Measurements from ENCODE around the gene HOMER3. TPM values are rescaled to one million over a fixed set of nuclear protein-coding genes. Genes with fewer than 3 reads are reported as not detected.
A peak's percentile ranks its signal among the peaks of the same experiment; 100 is the strongest.

Gene HOMER3
- total and polyA plus RNA-seq, 2 donors, result 10.1 to 34.0 TPM

DNA sequence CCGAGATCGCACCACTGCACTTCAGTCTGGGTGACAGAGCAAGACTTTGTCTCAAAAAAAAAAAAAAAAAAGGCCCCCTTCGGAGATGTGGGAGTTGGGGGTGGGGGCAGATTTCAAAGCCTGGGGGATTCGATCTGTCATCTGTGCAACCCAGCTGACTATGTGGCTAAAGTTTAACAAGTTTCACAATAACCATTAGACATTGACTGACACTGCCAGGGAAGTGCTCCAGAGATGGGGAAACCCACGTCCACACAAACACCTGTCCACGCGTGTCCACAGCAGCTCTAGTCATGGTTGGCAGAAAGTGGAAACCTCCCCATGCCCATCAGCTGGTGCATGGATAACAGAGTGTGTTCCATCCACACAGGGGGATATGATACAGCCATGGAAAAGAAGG lies 37.6 kb upstream of the HOMER3 start:
- no peaks in the 10 kb centered on the region for H3K9me3 ChIP-seq (ENCODE audit: control insufficient read depth in 2 of 2, insufficient read depth in 1 of 2, low read length in 1 of 2)
- DNase-seq (ENCODE audit: low read depth in 6 of 9, low spot score in 9 of 9), result no peak
- no peaks in the 10 kb centered on the region for H3K36me3 ChIP-seq (ENCODE audit: control insufficient read depth in 2 of 2, insufficient read depth in 2 of 2, low read length in 1 of 2)
- 90% methylated on average over 7 of the region's 7 CpGs for WGBS
- H3K27me3 ChIP-seq (ENCODE audit: control insufficient read depth in 2 of 2, insufficient read depth in 1 of 2, low read length in 1 of 2), result peaks cover 0 to 14% of the 10 kb centered on the region in 2 donors
- H3K27ac ChIP-seq (ENCODE audit: low read depth in 1 of 2, low read length in 1 of 2), result no peak overlapping the region
- H3K4me1 ChIP-seq (ENCODE audit: control insufficient read depth in 2 of 2, insufficient read depth in 2 of 2, low read length in 2 of 2), result no peaks in the 10 kb centered on the region
- no peak overlapping the region for H3K4me3 ChIP-seq (ENCODE audit: low read length in 2 of 2)

DNA sequence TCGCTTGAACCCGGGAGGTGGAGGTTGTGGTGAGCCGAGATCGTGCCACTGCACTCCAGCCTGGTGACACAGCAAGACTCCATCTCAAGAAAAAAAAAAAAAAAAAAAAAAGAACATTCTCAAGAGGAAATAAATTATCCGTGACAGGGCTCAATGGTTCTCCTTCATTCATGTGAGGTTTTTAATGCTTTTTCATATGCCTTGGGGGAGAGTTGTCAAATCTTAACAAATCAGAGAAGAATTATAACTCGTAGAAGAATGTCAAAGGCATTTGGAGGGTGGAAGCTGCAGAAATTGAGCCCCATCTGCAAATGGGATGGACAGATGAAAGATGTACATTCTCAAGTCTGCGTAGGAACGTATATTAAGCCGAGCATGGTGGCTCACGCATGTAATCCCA lies 34.9 kb upstream of the HOMER3 start:
- peaks cover 0 to 3% of the 10 kb centered on the region in 2 donors for H3K4me1 ChIP-seq (ENCODE audit: control insufficient read depth in 2 of 2, insufficient read depth in 2 of 2, low read length in 2 of 2)
- no peak for DNase-seq (ENCODE audit: low read depth in 6 of 9, low spot score in 9 of 9)
- 75% methylated on average over 10 of the region's 10 CpGs for WGBS
- peaks cover 0 to 6% of the 10 kb centered on the region in 2 donors for H3K27me3 ChIP-seq (ENCODE audit: control insufficient read depth in 2 of 2, insufficient read depth in 1 of 2, low read length in 1 of 2)
- no peaks in the 10 kb centered on the region for H3K36me3 ChIP-seq (ENCODE audit: control insufficient read depth in 2 of 2, insufficient read depth in 2 of 2, low read length in 1 of 2)
- no peak overlapping the region for H3K27ac ChIP-seq (ENCODE audit: low read depth in 1 of 2, low read length in 1 of 2)
- no peaks in the 10 kb centered on the region for H3K9me3 ChIP-seq (ENCODE audit: control insufficient read depth in 2 of 2, insufficient read depth in 1 of 2, low read length in 1 of 2)
- no peak overlapping the region for H3K4me3 ChIP-seq (ENCODE audit: low read length in 2 of 2)

DNA sequence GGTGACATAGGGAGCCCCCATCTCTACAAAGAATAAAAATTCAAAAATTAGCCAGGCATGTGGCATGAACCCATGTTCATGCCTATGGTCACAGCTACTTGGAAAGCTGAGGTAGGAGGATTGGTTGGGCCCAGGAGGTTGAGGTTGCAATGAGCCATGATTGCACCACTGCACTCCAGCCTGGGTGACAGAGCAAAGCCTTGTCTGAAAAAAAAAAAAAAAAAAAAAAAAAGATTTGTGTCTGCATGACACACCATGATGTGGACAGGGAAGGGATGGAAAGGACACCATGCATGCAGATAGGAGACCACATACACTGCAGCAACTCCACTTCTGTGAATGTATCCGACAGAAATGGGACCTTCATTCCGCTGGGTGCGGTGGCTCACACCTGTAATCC lies 34.0 kb upstream of the HOMER3 start:
- H3K9me3 ChIP-seq (ENCODE audit: control insufficient read depth in 2 of 2, insufficient read depth in 1 of 2, low read length in 1 of 2), result no peaks in the 10 kb centered on the region
- WGBS, result 100% methylated on average over 3 of the region's 3 CpGs
- H3K36me3 ChIP-seq (ENCODE audit: control insufficient read depth in 2 of 2, insufficient read depth in 2 of 2, low read length in 1 of 2), result no peaks in the 10 kb centered on the region
- no peak overlapping the region for H3K27ac ChIP-seq (ENCODE audit: low read depth in 1 of 2, low read length in 1 of 2)
- H3K4me3 ChIP-seq (ENCODE audit: low read length in 2 of 2), result no peak overlapping the region
- H3K27me3 ChIP-seq (ENCODE audit: control insufficient read depth in 2 of 2, insufficient read depth in 1 of 2, low read length in 1 of 2), result peaks cover 0 to 4% of the 10 kb centered on the region in 2 donors
- peaks cover 0 to 3% of the 10 kb centered on the region in 2 donors for H3K4me1 ChIP-seq (ENCODE audit: control insufficient read depth in 2 of 2, insufficient read depth in 2 of 2, low read length in 2 of 2)
- no peak for DNase-seq (ENCODE audit: low read depth in 6 of 9, low spot score in 9 of 9)

DNA sequence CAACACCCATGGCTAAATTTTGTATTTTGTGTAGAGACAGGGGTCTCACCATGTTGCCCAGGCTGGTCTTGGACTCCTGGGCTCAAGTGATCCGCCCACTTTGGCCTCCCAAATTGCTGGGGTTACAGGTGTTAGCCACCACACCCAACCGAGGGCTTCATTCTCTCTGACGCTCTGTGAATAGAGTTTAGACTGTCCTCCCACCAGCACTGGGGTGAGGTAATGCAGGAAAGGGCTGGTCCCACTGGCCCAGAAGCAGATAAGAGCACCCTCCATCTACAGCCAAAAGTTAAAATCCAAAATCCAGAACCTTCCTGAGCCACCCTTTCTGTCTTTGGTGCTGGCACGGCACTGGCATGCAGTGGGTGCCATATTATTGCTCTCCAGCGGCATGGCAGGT lies 31.8 kb upstream of the HOMER3 start:
- Histone ChIP-seq H3K9me3 (ENCODE audit: control insufficient read depth in 2 of 2, insufficient read depth in 1 of 2, low read length in 1 of 2) (no peaks in the 10 kb centered on the region), H3K27me3 (ENCODE audit: control insufficient read depth in 2 of 2, insufficient read depth in 1 of 2, low read length in 1 of 2) (peaks cover 0 to 2% of the 10 kb centered on the region in 2 donors), H3K4me1 (ENCODE audit: control insufficient read depth in 2 of 2, insufficient read depth in 2 of 2, low read length in 2 of 2) (peaks cover 0 to 3% of the 10 kb centered on the region in 2 donors), H3K27ac (ENCODE audit: low read depth in 1 of 2, low read length in 1 of 2) (no peak overlapping the region), H3K4me3 (ENCODE audit: low read length in 2 of 2) (no peak overlapping the region), H3K36me3 (ENCODE audit: control insufficient read depth in 2 of 2, insufficient read depth in 2 of 2, low read length in 1 of 2) (no peaks in the 10 kb centered on the region)
- no peak for DNase-seq (ENCODE audit: low read depth in 6 of 9, low spot score in 9 of 9)
- 95% methylated on average over 5 of the region's 5 CpGs for WGBS

DNA sequence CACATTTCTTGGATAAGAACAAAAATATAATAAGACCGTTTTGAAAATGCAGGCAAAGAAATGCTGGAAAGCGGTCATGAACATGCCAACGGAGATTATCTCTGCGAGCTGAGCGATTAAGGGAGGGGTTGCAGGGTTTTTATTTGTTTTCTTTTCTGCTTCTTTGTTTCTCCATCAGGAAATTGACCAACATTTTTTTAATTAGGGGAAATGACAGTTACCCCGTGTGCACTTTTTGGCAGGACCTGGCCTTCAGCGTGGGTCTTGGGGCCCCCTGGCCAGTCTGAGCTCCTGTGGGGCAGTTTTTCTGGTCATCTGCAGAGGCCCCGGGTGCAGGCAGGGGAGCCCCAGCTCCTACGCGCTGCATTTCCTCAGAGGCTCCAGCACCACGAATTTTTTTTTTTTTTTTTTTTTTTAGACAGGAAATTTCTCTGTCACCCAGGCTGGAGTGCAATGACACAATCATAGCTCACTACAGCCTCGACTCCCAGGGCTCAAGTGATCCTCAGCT lies 31.3 kb upstream of the HOMER3 start:
- H3K4me1 ChIP-seq (ENCODE audit: control insufficient read depth in 2 of 2, insufficient read depth in 2 of 2, low read length in 2 of 2), result peaks cover 0 to 4% of the 10 kb centered on the region in 2 donors
- DNase-seq (ENCODE audit: low read depth in 6 of 9, low spot score in 9 of 9), result no peak

DNA sequence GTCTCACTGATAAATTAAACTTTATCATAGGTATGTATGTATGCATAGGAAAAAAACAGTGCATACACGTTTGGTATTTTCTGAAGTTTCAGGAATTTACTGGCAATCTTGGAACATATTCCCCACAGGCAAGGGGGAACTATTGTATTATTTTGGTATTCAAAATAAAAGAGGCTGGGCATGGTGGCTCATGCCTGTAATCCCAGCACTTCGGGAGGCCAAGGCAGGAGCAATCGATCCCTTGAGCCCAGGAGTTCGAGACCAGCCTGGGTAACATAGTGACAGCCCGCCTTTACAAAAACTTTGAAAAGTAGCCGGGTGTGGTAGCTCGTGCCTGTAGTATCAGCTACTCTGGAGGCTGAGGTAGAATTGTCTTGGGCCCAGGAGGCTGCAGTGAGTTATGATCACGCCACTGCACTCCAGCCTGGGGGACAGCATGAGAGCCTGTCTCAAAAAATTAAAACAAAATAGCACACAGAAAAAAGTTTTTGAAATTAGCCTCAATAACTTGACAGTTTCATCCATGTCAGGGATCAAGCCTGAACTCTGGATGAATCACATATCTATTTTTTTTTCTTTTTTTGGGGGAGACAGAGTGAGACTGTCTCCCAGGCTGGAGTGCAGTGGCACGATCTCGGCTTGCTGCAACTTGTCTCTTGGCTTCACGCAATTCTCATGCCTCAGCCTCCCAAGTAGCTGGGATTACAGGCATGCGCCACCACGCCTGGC lies 29.1 kb upstream of the HOMER3 start:
- H3K9me3 ChIP-seq (ENCODE audit: control insufficient read depth in 2 of 2, insufficient read depth in 1 of 2, low read length in 1 of 2), result no peaks in the 10 kb centered on the region
- peaks cover 0 to 6% of the 10 kb centered on the region in 2 donors for H3K27me3 ChIP-seq (ENCODE audit: control insufficient read depth in 2 of 2, insufficient read depth in 1 of 2, low read length in 1 of 2)
- DNase-seq (ENCODE audit: low read depth in 6 of 9, low spot score in 9 of 9), result no peak
- H3K4me3 ChIP-seq (ENCODE audit: low read length in 2 of 2), result no peak overlapping the region
- 96% methylated on average over 13 of the region's 13 CpGs for WGBS
- peaks cover 0 to 7% of the 10 kb centered on the region in 2 donors for H3K4me1 ChIP-seq (ENCODE audit: control insufficient read depth in 2 of 2, insufficient read depth in 2 of 2, low read length in 2 of 2)
- H3K36me3 ChIP-seq (ENCODE audit: control insufficient read depth in 2 of 2, insufficient read depth in 2 of 2, low read length in 1 of 2), result no peaks in the 10 kb centered on the region
- H3K27ac ChIP-seq (ENCODE audit: low read depth in 1 of 2, low read length in 1 of 2), result no peak overlapping the region

More for the DNA sequence above, 31.3 kb upstream of the HOMER3 start:
- Histone ChIP-seq H3K9me3 (ENCODE audit: control insufficient read depth in 2 of 2, insufficient read depth in 1 of 2, low read length in 1 of 2) (no peaks in the 10 kb centered on the region), H3K36me3 (ENCODE audit: control insufficient read depth in 2 of 2, insufficient read depth in 2 of 2, low read length in 1 of 2) (no peaks in the 10 kb centered on the region), H3K27ac (ENCODE audit: low read depth in 1 of 2, low read length in 1 of 2) (no peak overlapping the region), H3K27me3 (ENCODE audit: control insufficient read depth in 2 of 2, insufficient read depth in 1 of 2, low read length in 1 of 2) (peaks cover 0 to 6% of the 10 kb centered on the region in 2 donors), H3K4me3 (ENCODE audit: low read length in 2 of 2) (no peak overlapping the region)
- WGBS, result 44% methylated on average over 12 of the region's 12 CpGs

DNA sequence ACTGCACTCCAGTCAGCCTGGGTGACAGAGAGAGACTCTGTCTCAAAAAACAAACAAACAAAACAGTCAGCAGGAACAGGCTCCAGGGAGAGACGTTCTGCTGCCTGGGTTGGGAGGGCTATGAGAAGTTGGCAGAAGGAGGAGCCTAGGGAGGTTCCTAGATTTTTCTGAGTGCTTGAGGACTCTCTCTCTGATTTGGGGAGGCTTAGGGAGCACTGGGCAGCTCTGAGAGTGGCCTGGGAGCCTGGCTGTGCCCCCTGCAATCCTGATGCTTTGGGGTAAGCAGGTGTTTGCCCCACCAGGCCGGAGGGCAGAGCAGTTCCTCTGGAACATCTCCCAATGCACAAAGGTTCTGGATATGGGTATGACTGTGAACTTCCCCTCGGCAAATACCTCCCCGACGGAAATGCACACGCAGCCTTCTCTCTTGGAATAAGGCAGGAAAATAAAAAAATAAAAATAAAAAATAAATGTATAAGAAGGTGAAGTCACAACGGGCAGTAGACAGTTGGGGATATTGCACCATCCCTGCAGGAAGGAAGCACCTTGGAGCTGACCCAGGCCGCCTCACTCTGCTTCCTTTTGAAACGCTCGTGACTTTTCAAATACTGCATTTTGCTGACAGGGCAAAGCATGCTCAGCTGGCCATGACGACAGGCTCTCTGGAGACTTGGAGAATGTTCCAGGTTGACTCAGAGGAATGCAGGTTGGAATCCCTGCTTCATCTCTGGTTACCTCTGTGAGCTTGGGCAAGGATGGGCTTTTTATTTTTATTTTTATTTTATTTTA lies 26.5 kb upstream of the HOMER3 start:
- WGBS, result 21% methylated on average over 11 of the region's 11 CpGs
- DNase-seq (ENCODE audit: low read depth in 6 of 9, low spot score in 9 of 9), result peak in 1 of 9 donors; percentile 37

DNA sequence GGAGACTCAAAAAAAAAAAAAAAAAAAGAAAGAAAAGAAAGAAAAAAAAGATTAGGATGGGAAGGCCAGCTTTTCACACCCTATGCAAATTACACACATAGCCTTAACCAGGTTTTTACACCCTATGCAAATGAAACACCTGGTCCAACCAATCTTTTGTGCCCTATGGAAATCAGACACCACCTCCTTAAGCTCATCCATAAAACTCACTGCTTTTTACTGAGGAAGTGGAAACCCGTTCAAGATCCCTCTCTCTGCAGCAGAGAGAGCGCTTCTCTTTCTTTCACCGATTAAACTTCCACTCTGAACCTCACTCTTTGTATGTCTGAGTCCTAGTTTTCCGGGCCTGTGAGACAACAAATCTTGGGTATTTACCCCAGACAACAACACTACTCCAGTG lies 25.3 kb upstream of the HOMER3 start:
- H3K36me3 ChIP-seq (ENCODE audit: control insufficient read depth in 2 of 2, insufficient read depth in 2 of 2, low read length in 1 of 2), result no peaks in the 10 kb centered on the region
- H3K27me3 ChIP-seq (ENCODE audit: control insufficient read depth in 2 of 2, insufficient read depth in 1 of 2, low read length in 1 of 2), result peaks cover 0 to 13% of the 10 kb centered on the region in 2 donors
- DNase-seq (ENCODE audit: low read depth in 6 of 9, low spot score in 9 of 9), result no peak
- H3K27ac ChIP-seq (ENCODE audit: low read depth in 1 of 2, low read length in 1 of 2), result no peak overlapping the region
- peaks cover 0 to 9% of the 10 kb centered on the region in 2 donors for H3K4me1 ChIP-seq (ENCODE audit: control insufficient read depth in 2 of 2, insufficient read depth in 2 of 2, low read length in 2 of 2)
- 89% methylated on average over 4 of the region's 4 CpGs for WGBS
- no peaks in the 10 kb centered on the region for H3K9me3 ChIP-seq (ENCODE audit: control insufficient read depth in 2 of 2, insufficient read depth in 1 of 2, low read length in 1 of 2)
- H3K4me3 ChIP-seq (ENCODE audit: low read length in 2 of 2), result no peak overlapping the region

More for the DNA sequence above, 26.5 kb upstream of the HOMER3 start:
- Histone ChIP-seq H3K4me3 (ENCODE audit: low read length in 2 of 2) (no peak overlapping the region), H3K9me3 (ENCODE audit: control insufficient read depth in 2 of 2, insufficient read depth in 1 of 2, low read length in 1 of 2) (no peaks in the 10 kb centered on the region), H3K4me1 (ENCODE audit: control insufficient read depth in 2 of 2, insufficient read depth in 2 of 2, low read length in 2 of 2) (peaks cover 0 to 4% of the 10 kb centered on the region in 2 donors), H3K36me3 (ENCODE audit: control insufficient read depth in 2 of 2, insufficient read depth in 2 of 2, low read length in 1 of 2) (no peaks in the 10 kb centered on the region), H3K27ac (ENCODE audit: low read depth in 1 of 2, low read length in 1 of 2) (peak overlapping the region in 1 of 2 donors; percentile 76), H3K27me3 (ENCODE audit: control insufficient read depth in 2 of 2, insufficient read depth in 1 of 2, low read length in 1 of 2) (peaks cover 0 to 4% of the 10 kb centered on the region in 2 donors)

DNA sequence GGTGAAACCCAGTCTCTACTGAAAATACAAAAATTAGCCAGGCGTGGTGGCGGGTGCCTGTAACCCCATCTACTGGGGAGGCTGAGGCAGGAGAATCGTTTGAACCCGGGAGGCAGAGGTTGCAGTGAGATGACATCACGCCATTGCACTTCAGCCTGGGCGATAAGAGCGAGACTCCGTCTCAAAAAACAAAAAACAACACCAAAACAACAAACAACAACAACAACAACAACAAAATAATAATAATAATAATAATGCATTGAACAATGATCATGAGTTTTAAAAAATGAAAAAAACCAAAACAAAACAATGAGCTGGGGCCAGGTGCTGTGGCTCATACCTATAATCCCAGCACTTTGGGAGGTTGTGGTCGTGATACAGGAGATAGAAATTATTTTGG lies 23.1 kb upstream of the HOMER3 start:
- Histone ChIP-seq H3K4me3 (ENCODE audit: low read length in 2 of 2) (no peak overlapping the region), H3K36me3 (ENCODE audit: control insufficient read depth in 2 of 2, insufficient read depth in 2 of 2, low read length in 1 of 2) (no peaks in the 10 kb centered on the region), H3K4me1 (ENCODE audit: control insufficient read depth in 2 of 2, insufficient read depth in 2 of 2, low read length in 2 of 2) (peaks cover 0 to 9% of the 10 kb centered on the region in 2 donors), H3K27ac (ENCODE audit: low read depth in 1 of 2, low read length in 1 of 2) (no peak overlapping the region), H3K9me3 (ENCODE audit: control insufficient read depth in 2 of 2, insufficient read depth in 1 of 2, low read length in 1 of 2) (no peaks in the 10 kb centered on the region), H3K27me3 (ENCODE audit: control insufficient read depth in 2 of 2, insufficient read depth in 1 of 2, low read length in 1 of 2) (peaks cover 0 to 14% of the 10 kb centered on the region in 2 donors)
- DNase-seq (ENCODE audit: low read depth in 6 of 9, low spot score in 9 of 9), result no peak
- 96% methylated on average over 9 of the region's 9 CpGs for WGBS

All from thymus (tissue), 11 donors.